Measurements from ENCODE around the gene C17orf113.
A peak's percentile ranks its signal among the peaks of the same experiment; 100 is the strongest.
"Not testable (repeated sequence)": the region's sequence is repeated elsewhere in the genome, so short reads cannot be mapped to it uniquely, and the experiment has no call there.

C17orf113 gene

DNA sequence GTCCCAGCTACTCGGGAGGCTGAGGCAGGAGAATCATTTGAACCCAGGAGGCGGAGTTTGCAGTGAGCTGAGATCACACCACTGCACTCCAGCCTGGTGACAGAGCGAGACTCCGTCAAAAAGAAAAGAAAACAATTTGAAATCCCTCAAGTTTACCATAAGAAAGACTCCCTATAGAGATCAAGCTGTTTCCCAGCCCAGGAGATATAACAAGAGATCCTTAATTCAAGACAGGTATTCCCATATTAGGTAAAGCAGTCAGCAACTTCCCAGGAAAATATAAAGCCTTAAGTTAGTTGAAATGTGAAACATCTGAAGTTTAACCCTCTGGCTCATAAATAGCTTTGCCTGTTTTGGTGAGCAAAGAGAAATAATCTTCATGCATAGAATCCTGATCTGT is 38.0 kb downstream of the C17orf113 start:
- DNase-seq: not testable (repeated sequence)

DNA sequence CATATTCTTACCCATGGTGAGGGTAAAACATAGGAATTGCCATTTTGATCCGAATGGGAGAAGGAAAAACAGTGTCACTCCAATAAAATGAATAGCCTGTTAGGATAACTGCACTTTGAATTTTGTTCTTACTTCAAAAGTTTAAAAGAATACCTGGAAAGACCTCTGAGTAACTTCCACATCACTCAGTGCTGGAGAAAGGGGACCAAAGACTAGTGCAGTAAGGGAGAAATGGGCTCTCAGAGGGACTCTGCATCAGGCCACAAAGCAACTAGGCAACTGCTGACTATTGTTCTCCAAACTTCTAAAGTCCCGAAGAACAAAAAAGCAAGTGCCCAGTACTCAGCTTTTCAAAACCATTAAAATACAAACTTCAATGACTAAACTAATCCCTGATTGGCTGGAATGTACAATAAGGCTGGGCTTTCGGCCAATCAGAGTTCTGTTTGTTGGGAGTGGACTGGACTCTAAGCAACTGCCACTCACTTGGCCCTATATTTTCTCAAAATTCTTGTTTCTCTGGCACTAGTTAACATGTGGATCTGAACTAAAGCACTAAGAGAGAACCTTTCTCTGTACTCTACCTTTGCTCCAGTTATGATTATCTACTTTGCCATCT is 39.4 kb downstream of the C17orf113 start:
- DNase-seq: peak; percentile 25

DNA sequence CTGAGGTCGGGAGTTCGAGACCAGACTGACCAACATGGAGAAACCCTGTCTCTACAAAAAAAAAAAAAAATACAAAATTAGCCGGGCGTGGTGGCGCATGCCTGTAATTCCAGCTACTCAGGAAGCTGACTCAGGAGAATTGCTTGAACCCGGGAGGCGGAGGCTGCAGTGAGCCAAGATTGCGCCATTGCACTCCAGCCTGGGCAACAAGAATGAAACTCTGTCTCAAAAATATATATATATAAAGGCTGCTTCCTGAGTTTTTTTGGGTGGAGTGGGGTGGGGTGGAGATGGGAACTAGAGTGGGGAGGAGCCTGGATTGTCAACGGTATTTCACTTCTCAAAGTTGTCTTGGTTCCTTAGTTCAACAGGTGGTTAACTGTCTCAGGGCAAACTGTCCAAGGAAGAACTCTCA is 40.1 kb downstream of the C17orf113 start:
- DNase-seq: not testable (repeated sequence)

DNA sequence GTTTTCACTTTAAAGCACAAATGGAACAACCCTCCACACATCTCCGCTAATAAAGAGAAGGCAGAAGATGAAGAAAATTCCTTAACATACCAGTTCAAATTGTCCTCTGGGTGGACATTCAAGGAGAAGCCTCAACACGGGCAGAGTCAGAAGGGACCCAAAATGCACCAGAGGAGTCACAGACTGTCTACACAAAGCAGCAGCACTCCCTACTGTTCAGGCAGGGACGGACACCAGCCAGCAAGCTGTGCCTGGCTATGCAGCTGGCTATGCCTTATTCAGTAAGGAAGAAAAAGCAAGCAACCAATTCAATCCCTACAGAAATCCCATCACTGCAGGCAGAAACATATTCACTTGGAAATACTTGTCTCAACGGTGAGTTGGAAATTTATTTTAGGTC is 41.2 kb downstream of the C17orf113 start:
- no peak for DNase-seq

DNA sequence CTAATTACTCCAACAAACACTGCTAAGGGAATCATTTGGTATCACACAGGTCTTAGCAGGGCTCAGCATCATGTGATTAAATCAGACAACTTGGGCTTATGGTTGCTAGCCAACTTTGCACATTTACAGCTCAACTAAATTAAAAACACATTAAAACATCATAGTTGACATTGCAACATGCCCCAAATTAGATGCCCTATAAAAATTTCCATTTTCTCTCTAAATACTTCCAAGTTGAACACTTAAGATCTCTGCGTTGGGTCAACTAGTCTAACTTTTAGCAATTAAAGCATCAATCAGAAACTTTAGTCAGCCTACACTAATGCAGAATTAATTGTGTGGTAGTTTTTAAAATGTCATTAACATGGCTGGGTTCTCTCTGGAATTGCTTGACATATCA is 45.2 kb downstream of the C17orf113 start:
- no peak for DNase-seq

DNA sequence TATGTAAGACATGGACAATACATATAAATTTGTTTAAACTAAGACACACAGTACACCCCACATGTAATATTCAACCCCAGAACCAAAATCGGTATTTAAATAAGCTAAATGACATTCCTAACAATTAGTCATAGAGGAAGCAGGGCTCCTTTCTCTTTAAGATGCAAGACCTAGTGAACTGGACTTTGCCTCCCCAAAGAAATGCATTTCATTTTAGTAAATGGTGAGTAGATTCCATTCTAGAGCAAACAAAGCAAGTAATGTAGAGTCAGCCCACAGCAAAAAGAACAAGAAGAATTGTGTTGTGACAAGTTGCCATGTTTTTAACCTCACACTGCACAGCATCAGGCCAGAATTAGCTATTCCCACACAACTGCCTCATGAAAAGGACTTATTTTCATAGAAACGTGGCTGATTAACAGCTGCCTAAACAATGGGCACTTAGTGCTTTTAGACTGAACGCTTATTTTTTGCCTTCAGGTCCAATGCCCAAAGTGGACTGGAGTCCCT is 47.6 kb downstream of the C17orf113 start:
- no peak for DNase-seq

DNA sequence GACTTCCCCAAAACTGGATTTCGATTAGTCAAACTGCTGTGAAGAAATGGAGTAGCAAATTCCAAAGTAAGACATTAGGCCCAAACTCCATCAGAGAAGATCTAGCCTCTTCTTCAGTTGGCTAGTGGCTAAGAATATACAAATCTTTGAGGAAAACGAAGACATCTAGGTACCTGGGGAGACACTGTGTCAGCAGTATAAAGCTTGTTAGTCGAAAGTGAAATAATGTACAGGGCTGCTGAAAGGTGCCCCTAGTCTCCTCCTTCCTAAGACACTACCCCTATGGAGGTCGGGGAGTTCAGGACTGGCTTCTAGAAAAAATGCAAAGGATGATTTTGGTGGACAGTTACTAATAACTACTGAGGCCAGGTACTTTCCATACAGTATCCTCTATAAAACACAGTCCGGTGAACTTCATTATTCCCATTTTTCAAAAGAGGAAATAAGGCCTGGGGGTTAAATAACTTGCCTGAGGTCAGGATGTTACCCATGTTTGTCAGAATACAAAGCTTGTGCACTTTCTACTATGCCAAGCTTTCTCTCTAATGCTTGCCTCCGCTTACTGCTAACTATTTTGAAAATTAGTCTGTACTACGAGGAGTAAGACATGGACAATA is 48.1 kb downstream of the C17orf113 start:
- DNase-seq: no peak

DNA sequence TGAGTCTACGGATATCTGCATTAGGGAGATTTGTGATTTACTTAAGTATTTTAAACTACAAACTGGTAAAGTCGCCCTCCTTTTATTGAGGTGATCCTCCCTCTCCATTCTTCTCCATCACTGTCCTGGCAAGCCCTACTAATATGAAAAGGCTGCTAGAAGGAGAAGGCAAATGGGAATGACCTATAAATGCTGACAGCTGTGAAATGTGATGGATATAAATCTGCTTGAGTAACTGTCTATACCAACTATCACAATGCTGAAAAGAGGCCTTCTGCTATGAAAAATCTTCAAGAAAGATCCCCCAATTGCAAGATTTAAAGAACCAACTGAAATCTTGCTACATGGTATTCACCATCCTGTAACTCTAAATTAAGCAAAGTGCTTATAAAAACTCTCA is 48.7 kb downstream of the C17orf113 start:
- no peak for DNase-seq

DNA sequence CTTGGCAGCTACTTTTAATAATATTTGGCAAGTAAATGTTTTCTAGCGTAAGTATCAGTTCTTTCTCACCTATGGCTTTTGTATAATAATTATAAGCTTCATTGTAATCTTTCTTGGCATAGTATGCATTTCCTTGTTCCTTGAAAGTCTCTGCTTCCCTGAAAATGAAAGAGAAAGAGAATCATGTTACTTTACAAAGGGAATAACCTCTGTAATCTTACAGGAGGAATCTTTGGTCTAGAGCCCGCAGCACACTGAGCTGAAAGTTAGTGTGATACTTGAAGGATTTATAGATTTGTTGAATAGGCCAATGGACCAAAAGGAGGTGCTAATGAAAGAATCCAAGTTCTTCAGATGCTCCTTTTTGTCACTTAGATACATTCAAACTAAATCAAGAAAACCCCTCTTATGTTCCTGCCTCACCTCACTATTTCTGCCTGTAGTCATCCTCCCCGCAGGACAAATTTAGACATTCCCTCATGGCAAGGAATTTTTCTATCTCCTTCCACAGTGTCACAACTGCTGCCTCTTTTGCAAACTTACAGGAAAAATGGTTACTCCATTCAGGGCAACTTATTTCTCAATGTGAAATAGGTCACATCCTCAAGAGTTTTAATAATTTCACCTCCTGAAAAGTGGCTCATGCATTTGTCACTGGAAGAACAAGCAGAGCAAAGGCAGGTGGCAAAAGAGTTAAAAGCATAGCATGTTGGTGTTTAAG is 49.8 kb downstream of the C17orf113 start:
- no peak for DNase-seq

DNA sequence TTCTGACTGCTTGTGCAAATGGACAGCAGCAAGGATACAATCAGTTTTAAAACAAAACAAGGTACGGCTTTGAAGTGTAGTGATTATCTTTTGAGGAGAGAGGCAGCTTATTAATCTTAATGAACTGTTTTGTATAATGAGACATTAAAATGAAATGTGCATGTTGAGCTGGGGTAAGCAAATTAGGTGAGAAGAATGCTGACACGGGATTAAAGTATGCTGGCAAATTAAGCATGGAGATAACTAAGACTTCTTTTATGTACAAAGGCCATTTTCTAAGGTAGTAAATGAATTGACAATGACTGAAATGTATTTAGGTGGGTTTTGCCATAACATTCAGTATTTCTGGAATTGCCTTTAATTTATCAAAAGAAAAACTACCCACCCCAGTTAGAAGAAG is 51.9 kb downstream of the C17orf113 start:
- no peak for DNase-seq

DNA sequence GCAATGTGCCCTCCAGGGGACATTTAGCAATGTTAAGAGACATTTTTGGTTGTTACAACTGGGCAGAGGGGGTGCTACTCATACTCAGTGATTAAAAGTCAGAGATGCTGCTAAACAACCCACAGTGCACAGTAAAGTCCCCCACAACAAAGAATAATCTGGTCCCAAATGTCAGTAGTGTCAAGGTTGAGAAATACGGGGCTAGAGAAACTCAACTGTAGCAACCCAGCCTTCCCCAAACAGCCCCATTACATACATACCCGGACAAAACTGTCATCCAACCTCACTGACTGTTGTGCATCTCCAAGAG is 53.6 kb downstream of the C17orf113 start:
- DNase-seq: no peak

DNA sequence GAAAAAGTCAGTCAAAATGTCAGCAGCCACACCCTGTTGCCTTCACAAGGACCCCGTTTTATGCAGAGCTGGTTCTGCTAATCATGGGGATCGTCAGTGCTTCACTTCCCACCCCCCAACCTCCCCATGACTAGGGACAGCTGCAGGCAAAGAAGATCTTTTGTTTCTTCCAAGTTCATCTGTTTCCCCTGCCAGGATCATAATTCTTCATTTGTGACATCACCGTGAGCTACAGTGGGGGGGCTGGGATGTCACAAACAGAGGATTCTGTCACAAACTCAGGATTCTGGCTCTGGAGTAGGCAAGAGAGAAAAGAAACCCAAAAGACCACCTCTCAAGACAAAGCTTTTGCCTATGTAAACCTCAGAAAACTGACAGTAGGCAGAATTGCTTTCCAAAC is 57.8 kb downstream of the C17orf113 start:
- DNase-seq: no peak

DNA sequence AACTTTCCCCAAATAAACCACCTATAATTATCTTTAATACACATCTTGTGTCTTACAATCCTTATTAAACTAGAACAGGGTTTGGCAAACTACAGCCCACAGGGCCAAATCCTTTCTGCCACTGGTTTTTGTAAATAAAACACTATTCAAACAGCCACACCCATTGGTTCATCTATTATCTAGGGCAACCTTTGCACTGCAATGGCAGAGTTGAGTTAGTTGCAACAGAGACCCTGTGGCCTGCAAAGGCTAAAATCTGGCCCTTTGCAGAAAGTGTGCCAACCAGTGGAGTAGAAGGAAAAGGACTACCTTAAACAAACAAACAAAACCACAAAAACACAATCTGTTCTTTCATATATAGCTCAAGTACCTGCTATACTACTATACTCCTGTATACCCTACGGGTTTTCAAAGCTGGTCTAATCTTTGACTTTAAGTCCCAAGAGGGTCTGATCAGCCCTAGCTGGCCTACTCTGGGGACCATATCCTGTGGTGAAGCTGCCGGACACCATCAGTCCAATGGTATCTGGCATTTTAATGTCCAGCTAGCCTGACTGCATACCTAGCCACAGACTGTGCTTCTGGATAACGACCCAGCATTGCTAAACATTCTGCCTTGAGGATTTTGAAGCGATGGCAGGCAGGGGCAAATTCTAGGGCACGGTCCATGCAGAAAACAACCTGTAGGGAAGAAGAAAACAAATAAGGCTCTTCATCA is 60.5 kb downstream of the C17orf113 start:
- no peak for DNase-seq

DNA sequence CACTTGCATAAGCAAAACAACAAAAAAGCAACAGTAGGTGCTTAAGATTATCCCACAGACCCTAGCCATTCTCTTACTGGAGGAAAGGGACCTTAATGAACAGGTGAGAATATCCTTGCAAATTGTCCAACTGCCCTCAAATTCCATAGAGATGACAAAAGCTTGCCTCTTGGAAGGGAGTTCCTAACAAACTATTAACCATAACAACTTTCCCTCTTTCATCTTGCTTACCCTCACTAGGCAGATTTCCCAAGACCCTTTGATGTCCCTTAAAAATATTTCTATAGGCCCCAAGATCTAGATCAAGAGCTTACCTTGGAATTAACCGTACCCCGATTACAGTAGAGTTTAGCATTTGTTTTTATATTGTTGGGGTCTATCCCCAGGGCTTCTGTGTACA is 62.0 kb downstream of the C17orf113 start:
- DNase-seq: no peak
